ENCODE results near the gene ARL6IP6. TPM values are rescaled to one million over a fixed set of nuclear protein-coding genes. Genes with fewer than 3 reads are reported as not detected.
"Not testable (repeated sequence)": the region's sequence is repeated elsewhere in the genome, so short reads cannot be mapped to it uniquely, and the experiment has no call there.

ARL6IP6 gene
- total RNA-seq, 1 experiment from 2014 or later: 32.8 TPM

DNA sequence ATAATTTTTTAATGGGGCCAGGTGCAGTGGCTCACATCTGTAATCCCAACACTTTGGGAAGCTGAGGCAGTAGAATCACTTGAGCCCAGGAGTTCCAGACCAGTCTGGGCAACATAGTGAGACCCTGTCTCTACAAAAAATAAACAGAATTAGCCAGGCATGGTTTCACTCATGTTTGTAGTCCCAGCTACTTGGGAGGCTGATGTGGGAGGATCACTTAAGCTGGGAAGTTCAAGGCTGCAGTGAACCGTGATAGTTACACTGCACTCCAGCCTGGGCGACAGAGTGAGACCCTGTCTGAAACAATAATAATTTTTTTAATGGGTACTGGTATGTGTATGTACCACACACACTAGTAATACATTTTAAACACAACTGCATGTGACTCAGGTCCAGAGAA is 2.4 kb downstream of the ARL6IP6 start:
- no peak for DNase-seq
- Mint-ChIP-seq H3K27me3 (ENCODE audit: unreplicated experiment) (no peaks in the 10 kb centered on the region), H3K27ac (ENCODE audit: unreplicated experiment) (no peak overlapping the region), H3K36me3 (ENCODE audit: insufficient read depth, unreplicated experiment) (peaks cover 47% of the 10 kb centered on the region), H3K4me1 (ENCODE audit: low read depth, unreplicated experiment) (peaks cover 11% of the 10 kb centered on the region), H3K9me3 (ENCODE audit: low read depth, unreplicated experiment) (no peaks in the 10 kb centered on the region), H3K4me3 (ENCODE audit: low read depth, unreplicated experiment) (peak overlapping the region; percentile 96)
- intact Hi-C loops (cut with micrococcal nuclease; ENCODE audit: unreplicated experiment): no loop called here
- BruUV-seq (replicated peaks): no TSS peak
- TF ChIP-seq, protein P1, sequence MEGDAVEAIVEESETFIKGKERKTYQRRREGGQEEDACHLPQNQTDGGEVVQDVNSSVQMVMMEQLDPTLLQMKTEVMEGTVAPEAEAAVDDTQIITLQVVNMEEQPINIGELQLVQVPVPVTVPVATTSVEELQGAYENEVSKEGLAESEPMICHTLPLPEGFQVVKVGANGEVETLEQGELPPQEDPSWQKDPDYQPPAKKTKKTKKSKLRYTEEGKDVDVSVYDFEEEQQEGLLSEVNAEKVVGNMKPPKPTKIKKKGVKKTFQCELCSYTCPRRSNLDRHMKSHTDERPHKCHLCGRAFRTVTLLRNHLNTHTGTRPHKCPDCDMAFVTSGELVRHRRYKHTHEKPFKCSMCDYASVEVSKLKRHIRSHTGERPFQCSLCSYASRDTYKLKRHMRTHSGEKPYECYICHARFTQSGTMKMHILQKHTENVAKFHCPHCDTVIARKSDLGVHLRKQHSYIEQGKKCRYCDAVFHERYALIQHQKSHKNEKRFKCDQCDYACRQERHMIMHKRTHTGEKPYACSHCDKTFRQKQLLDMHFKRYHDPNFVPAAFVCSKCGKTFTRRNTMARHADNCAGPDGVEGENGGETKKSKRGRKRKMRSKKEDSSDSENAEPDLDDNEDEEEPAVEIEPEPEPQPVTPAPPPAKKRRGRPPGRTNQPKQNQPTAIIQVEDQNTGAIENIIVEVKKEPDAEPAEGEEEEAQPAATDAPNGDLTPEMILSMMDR (IDR thresholded peaks at IDR 0.05; ENCODE audit: unreplicated experiment): no peak
- CTCF ChIA-PET: no interaction called here

DNA sequence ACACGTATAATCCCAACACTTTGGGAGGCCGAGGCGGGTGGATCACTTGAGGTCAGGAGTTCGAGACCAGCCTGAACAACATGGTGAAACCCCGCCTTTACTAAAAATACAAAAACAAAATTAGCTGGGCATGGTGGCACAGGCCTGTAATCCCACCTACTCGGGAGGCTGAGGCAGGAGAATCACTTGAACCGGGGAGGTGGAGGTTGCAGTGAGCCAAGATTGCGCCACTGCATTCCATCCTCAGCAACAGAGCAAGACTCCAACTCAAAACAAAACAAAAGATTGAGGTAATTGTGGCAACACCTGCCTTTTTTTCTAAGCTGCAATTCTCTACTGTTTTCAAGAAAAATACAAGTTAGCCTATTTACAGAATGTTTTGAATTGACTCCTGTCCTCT is 4.2 kb downstream of the ARL6IP6 start:
- H3K4me3 Mint-ChIP-seq (ENCODE audit: low read depth, unreplicated experiment); H3K9me3 Mint-ChIP-seq (ENCODE audit: low read depth, unreplicated experiment); H3K27me3 Mint-ChIP-seq (ENCODE audit: unreplicated experiment); BruUV-seq (replicated peaks); intact Hi-C loops (cut with micrococcal nuclease; ENCODE audit: unreplicated experiment); H3K27ac Mint-ChIP-seq (ENCODE audit: unreplicated experiment); DNase-seq: not testable (repeated sequence)
- Mint-ChIP-seq H3K36me3 (ENCODE audit: insufficient read depth, unreplicated experiment) (peaks cover 28% of the 10 kb centered on the region), H3K4me1 (ENCODE audit: low read depth, unreplicated experiment) (peaks cover 11% of the 10 kb centered on the region)
- CTCF ChIA-PET: interaction anchor here (0.6 kb wide), 1 partner anchor 26 kb away, joined by 3 read pairs; no protein-coding TSS in a partner anchor

DNA sequence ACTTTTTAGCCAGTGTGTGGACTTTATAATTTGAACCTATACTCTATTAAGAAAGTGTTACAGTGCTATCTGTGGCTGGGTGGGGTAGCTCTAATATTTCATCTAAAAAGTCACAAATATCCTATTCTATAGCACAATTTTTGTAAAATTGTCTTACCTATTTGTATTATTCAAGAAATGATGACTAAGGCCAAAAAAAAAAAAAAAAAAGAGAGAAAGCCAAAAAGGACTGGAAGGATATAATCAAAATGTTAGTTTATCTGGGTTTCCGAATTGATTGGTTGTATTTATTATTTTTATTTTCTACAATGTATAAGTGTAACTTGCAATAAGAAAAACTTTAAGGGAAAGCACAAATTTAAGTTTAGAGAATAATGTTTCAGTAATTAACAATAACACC is 5.5 kb downstream of the ARL6IP6 start:
- H3K27ac Mint-ChIP-seq (ENCODE audit: unreplicated experiment): no peak overlapping the region
- no peaks in the 10 kb centered on the region for H3K27me3 Mint-ChIP-seq (ENCODE audit: unreplicated experiment)
- no peaks in the 10 kb centered on the region for H3K9me3 Mint-ChIP-seq (ENCODE audit: low read depth, unreplicated experiment)
- no peak for DNase-seq
- TF ChIP-seq, protein P1 (IDR thresholded peaks at IDR 0.05; ENCODE audit: unreplicated experiment): no peak
- H3K4me1 Mint-ChIP-seq (ENCODE audit: low read depth, unreplicated experiment): peaks cover 11% of the 10 kb centered on the region
- BruUV-seq (replicated peaks): no TSS peak
- H3K36me3 Mint-ChIP-seq (ENCODE audit: insufficient read depth, unreplicated experiment): peaks cover 15% of the 10 kb centered on the region
- CTCF ChIA-PET: no interaction called here
- intact Hi-C loops (cut with micrococcal nuclease; ENCODE audit: unreplicated experiment): no loop called here
- H3K4me3 Mint-ChIP-seq (ENCODE audit: low read depth, unreplicated experiment): no peak overlapping the region

DNA sequence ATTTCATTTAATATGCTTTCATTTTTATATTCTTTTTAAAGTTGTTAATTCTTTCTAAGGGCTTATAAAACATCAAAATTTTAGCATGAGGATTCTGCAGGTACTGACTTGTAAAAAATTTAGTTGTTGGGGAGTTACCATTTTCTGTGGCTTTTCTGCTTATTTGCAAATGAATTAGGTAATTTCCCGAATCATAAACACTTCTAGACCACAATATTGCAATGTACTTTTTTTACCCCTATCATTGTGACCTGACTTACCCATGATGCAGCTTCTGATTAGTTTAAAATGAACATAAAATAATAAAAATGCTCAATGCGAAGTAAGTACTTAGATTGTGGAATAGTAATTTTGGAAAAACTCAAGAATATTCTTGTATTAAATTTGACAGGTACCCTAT is 11.4 kb downstream of the ARL6IP6 start:
- Mint-ChIP-seq H3K4me1 (ENCODE audit: low read depth, unreplicated experiment) (peaks cover 10% of the 10 kb centered on the region), H3K4me3 (ENCODE audit: low read depth, unreplicated experiment) (no peak overlapping the region), H3K36me3 (ENCODE audit: insufficient read depth, unreplicated experiment) (no peaks in the 10 kb centered on the region), H3K9me3 (ENCODE audit: low read depth, unreplicated experiment) (no peaks in the 10 kb centered on the region), H3K27me3 (ENCODE audit: unreplicated experiment) (no peaks in the 10 kb centered on the region), H3K27ac (ENCODE audit: unreplicated experiment) (no peak overlapping the region)
- BruUV-seq (replicated peaks): no TSS peak
- DNase-seq: no peak
- TF ChIP-seq, protein P1 (IDR thresholded peaks at IDR 0.05; ENCODE audit: unreplicated experiment): no peak
- CTCF ChIA-PET: interaction anchor here (0.7 kb wide), 1 partner anchor 593 kb away, joined by 3 read pairs; no protein-coding TSS in a partner anchor
- intact Hi-C loops (cut with micrococcal nuclease; ENCODE audit: unreplicated experiment): no loop called here

DNA sequence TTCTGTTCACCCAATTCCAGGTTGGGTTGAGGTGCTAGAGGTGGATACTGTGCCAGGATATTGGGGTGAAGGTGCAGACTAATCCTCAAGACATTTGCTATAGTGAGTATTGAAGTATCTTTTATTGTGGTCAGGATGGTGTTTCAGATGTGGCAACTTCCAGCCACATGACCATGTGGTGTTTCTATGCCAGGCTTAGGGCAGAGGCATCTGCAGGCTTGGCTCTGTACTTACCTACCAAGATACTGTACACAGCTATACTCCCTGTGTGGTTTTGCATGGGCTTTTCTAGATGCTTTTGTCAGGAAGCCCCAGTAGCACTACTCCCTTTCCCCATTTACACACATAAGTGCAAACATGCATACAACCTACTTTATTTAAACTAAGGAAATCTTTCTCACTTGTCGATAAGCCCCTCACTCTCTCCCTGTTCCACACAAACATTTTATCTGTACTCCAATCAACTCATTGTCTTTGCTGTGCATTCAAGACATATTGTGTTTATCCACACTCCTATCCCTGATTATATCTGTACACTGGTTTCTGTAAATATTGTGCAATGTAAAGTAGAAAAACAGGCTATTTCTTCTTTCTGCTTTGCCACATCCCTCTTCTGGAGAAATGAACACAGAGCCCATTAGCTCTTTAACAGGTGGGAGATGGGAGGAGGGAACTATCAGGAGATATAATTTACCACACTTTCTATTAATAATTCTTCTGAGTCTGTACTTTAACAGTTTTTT is 12.3 kb downstream of the ARL6IP6 start:
- H3K4me3 Mint-ChIP-seq (ENCODE audit: low read depth, unreplicated experiment): no peak overlapping the region
- no peaks in the 10 kb centered on the region for H3K9me3 Mint-ChIP-seq (ENCODE audit: low read depth, unreplicated experiment)
- CTCF ChIA-PET: no interaction called here
- BruUV-seq (replicated peaks): no TSS peak
- intact Hi-C loops (cut with micrococcal nuclease; ENCODE audit: unreplicated experiment): no loop called here
- TF ChIP-seq, protein P1 (IDR thresholded peaks at IDR 0.05; ENCODE audit: unreplicated experiment): no peak
- no peaks in the 10 kb centered on the region for H3K36me3 Mint-ChIP-seq (ENCODE audit: insufficient read depth, unreplicated experiment)
- H3K27me3 Mint-ChIP-seq (ENCODE audit: unreplicated experiment): no peaks in the 10 kb centered on the region
- DNase-seq: no peak
- no peak overlapping the region for H3K27ac Mint-ChIP-seq (ENCODE audit: unreplicated experiment)
- H3K4me1 Mint-ChIP-seq (ENCODE audit: low read depth, unreplicated experiment): peaks cover 10% of the 10 kb centered on the region

DNA sequence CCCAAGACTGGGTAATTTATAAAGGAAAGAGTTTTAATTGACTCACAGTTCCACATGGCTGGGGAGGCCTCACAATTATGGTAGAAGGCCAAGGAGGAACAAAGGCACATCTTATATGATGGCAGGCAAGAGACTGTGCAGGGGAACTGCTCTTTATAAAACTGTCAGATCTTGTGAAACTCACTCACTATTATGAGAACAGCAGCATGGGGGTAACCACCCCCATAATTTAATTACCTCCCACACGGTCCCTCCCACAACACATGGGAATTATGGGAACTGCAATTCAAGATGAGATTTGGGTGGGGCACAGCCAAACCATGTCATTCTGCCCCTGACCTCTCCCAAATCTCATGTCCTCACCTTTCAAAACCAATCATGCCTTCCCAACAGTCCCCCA is 19.1 kb downstream of the ARL6IP6 start:
- H3K4me3 Mint-ChIP-seq (ENCODE audit: low read depth, unreplicated experiment); H3K27me3 Mint-ChIP-seq (ENCODE audit: unreplicated experiment); H3K36me3 Mint-ChIP-seq (ENCODE audit: insufficient read depth, unreplicated experiment); H3K27ac Mint-ChIP-seq (ENCODE audit: unreplicated experiment); BruUV-seq (replicated peaks); intact Hi-C loops (cut with micrococcal nuclease; ENCODE audit: unreplicated experiment); H3K4me1 Mint-ChIP-seq (ENCODE audit: low read depth, unreplicated experiment); DNase-seq; CTCF ChIA-PET; H3K9me3 Mint-ChIP-seq (ENCODE audit: low read depth, unreplicated experiment): not testable (repeated sequence)

Measured in Calu3 (cell line).